SK-N-MC (cell line): Measurements from ENCODE around the gene LIN7A.

ENCODE experiments used
- DNase-seq: peaks from one replicate; pipeline ENCODE4 v3.0.0-alpha.2; 2011; ENCODE audit warnings: low read depth, low spot score
- H3K27ac ChIP-seq: fragments of 200-600 bp; sonication (generic); 2 replicates; pipeline ENCODE4 v1.5.1; 2016; ENCODE audit warnings: mixed run types
- H3K36me3 ChIP-seq: fragments of 200-600 bp; sonication (generic); 2 replicates; pipeline ENCODE4 v1.6.1; 2017; ENCODE audit warnings: antibody characterized with exemption, low read length, mixed read lengths; ENCODE audit not compliant: insufficient read depth
- H3K4me3 ChIP-seq: fragments of 200-600 bp; sonication (generic); 2 replicates; pipeline ENCODE4 v1.5.1; 2016
- H3K9ac ChIP-seq: fragments of 200-600 bp; sonication (generic); 2 replicates; pipeline ENCODE4 v1.8.0; 2017; ENCODE audit warnings: mixed run types, mixed read lengths; ENCODE audit not compliant: insufficient read length
- H3K9me3 ChIP-seq: fragments of 200-600 bp; sonication (generic); 2 replicates; pipeline ENCODE4 v1.6.1; 2017; ENCODE audit warnings: low read depth, mild to moderate bottlenecking, antibody characterized with exemption, low read length, moderate library complexity, mixed read lengths
- EZH2 ChIP-seq: fragments of 200-600 bp; sonication (generic); IDR thresholded peaks from one replicate; pipeline ENCODE4 v1.6.1; 2017; ENCODE audit warnings: antibody characterized with exemption
- FOXP2 ChIP-seq: optimal IDR thresholded peaks from 2 replicates; pipeline ENCODE3; 2011; ENCODE audit warnings: mild to moderate bottlenecking, moderate library complexity; ENCODE audit not compliant: insufficient read depth; ENCODE audit errors: extremely low read length, control extremely low read depth
- POLR2AphosphoS5 ChIP-seq: IDR thresholded peaks from 2 replicates; pipeline ENCODE4 v1.6.1; 2012; ENCODE audit warnings: mild to moderate bottlenecking, low read depth, low read length, borderline replicate concordance

Gene LIN7A

GRCh38 chr12:80872053-80872452, 65.7 kb downstream of the LIN7A start:
- Histone ChIP-seq H3K9me3 (no peaks in the 10 kb centered on the region), H3K4me3 (no peak overlapping the region), H3K27ac (no peak overlapping the region), H3K9ac (no peak overlapping the region), H3K36me3 (no peaks in the 10 kb centered on the region)
- no peak for DNase-seq
- TF ChIP-seq FOXP2 = no peak
- no peak for TF ChIP-seq POLR2AphosphoS5
- TF ChIP-seq EZH2 = no peak

GRCh38 chr12:80869264-80869663, 68.5 kb downstream of the LIN7A start:
- H3K27ac ChIP-seq = no peak overlapping the region
- TF ChIP-seq POLR2AphosphoS5 (no peak), FOXP2 (no peak), EZH2 (no peak)
- no peak overlapping the region for H3K4me3 ChIP-seq
- H3K9me3 ChIP-seq = no peaks in the 10 kb centered on the region
- no peaks in the 10 kb centered on the region for H3K36me3 ChIP-seq
- H3K9ac ChIP-seq = no peak overlapping the region
- no peak for DNase-seq

- TF ChIP-seq POLR2AphosphoS5 (no peak), EZH2 (no peak), FOXP2 (no peak)
Observed at GRCh38 chr12:80868576-80868975, 69.2 kb downstream of the LIN7A start.

GRCh38 chr12:80867941-80868340, 69.8 kb downstream of the LIN7A start:
- Histone ChIP-seq H3K9me3 (no peaks in the 10 kb centered on the region), H3K4me3 (no peak overlapping the region), H3K36me3 (no peaks in the 10 kb centered on the region), H3K9ac (no peak overlapping the region), H3K27ac (no peak overlapping the region)
- DNase-seq = no peak
- no peak for TF ChIP-seq FOXP2

More at GRCh38 chr12:80868576-80868975, 69.2 kb downstream of the LIN7A start:
- H3K27ac ChIP-seq = no peak overlapping the region
- H3K9ac ChIP-seq = no peak overlapping the region
- H3K9me3 ChIP-seq = no peaks in the 10 kb centered on the region
- no peaks in the 10 kb centered on the region for H3K36me3 ChIP-seq
- no peak overlapping the region for H3K4me3 ChIP-seq
- DNase-seq = no peak

GRCh38 chr12:80864046-80864735, 73.5 kb downstream of the LIN7A start:
- Histone ChIP-seq H3K9ac (no peak overlapping the region), H3K4me3 (no peak overlapping the region), H3K9me3 (no peaks in the 10 kb centered on the region), H3K27ac (no peak overlapping the region), H3K36me3 (no peaks in the 10 kb centered on the region)
- TF ChIP-seq FOXP2 (no peak), EZH2 (no peak)
- no peak for DNase-seq

GRCh38 chr12:80862531-80862930, 75.2 kb downstream of the LIN7A start:
- H3K27ac ChIP-seq = no peak overlapping the region
- TF ChIP-seq POLR2AphosphoS5 (no peak), EZH2 (no peak), FOXP2 (no peak)
- H3K36me3 ChIP-seq = no peaks in the 10 kb centered on the region
- no peak overlapping the region for H3K4me3 ChIP-seq
- H3K9ac ChIP-seq = no peak overlapping the region
- no peak for DNase-seq
- H3K9me3 ChIP-seq = no peaks in the 10 kb centered on the region

- Histone ChIP-seq H3K9me3 (no peaks in the 10 kb centered on the region), H3K27ac (no peak overlapping the region), H3K36me3 (no peaks in the 10 kb centered on the region), H3K4me3 (no peak overlapping the region), H3K9ac (no peak overlapping the region)
- DNase-seq = no peak
- TF ChIP-seq POLR2AphosphoS5 = no peak
- no peak for TF ChIP-seq EZH2
- no peak for TF ChIP-seq FOXP2
Observed at GRCh38 chr12:80861641-80862378, 75.9 kb downstream of the LIN7A start.

- Histone ChIP-seq H3K4me3 (no peak overlapping the region), H3K36me3 (no peaks in the 10 kb centered on the region), H3K9me3 (no peaks in the 10 kb centered on the region), H3K27ac (no peak overlapping the region), H3K9ac (no peak overlapping the region)
- DNase-seq = no peak
- TF ChIP-seq EZH2 (no peak), POLR2AphosphoS5 (no peak), FOXP2 (no peak)
Observed at GRCh38 chr12:80860928-80861327, 76.8 kb downstream of the LIN7A start.
